ENCODE results near the gene HS3ST4.

HS3ST4 gene

GRCh38 chr16:25897702-25898101, 205.9 kb downstream of the HS3ST4 start:
- no peak for DNase-seq

GRCh38 chr16:25905810-25906209, 214.1 kb downstream of the HS3ST4 start:
- DNase-seq: no peak

- no peak for DNase-seq
These were observed 219.2 kb downstream of the HS3ST4 start for GRCh38 chr16:25910971-25911370.

- DNase-seq: no peak
These were observed 220.6 kb downstream of the HS3ST4 start for GRCh38 chr16:25912321-25912720.

GRCh38 chr16:25914357-25914962, 222.7 kb downstream of the HS3ST4 start:
- no peak for DNase-seq

- DNase-seq: no peak
These were observed 224.3 kb downstream of the HS3ST4 start for GRCh38 chr16:25916037-25916436.

- peak; percentile 24 for DNase-seq
These were observed 230.7 kb downstream of the HS3ST4 start for GRCh38 chr16:25922438-25922837.

GRCh38 chr16:25925421-25925820, 233.7 kb downstream of the HS3ST4 start:
- DNase-seq: no peak

- no peak for DNase-seq
These were observed 239.8 kb downstream of the HS3ST4 start for GRCh38 chr16:25931473-25932035.

- DNase-seq: no peak
These were observed 250.2 kb downstream of the HS3ST4 start for GRCh38 chr16:25941800-25942499.

GRCh38 chr16:25950586-25951281, 259.0 kb downstream of the HS3ST4 start:
- DNase-seq: peak; percentile 2

GRCh38 chr16:25951999-25952398, 260.2 kb downstream of the HS3ST4 start:
- DNase-seq: no peak

- no peak for DNase-seq
These were observed 261.2 kb downstream of the HS3ST4 start for GRCh38 chr16:25952983-25953382.

GRCh38 chr16:25957707-25958106, 265.9 kb downstream of the HS3ST4 start:
- no peak for DNase-seq

- DNase-seq: no peak
These were observed 267.5 kb downstream of the HS3ST4 start for GRCh38 chr16:25959221-25959620.

GRCh38 chr16:25966172-25967097, 274.7 kb downstream of the HS3ST4 start:
- DNase-seq: no peak

- DNase-seq: no peak
These were observed 285.4 kb downstream of the HS3ST4 start for GRCh38 chr16:25977121-25977520.

- DNase-seq: no peak
These were observed 286.5 kb downstream of the HS3ST4 start for GRCh38 chr16:25978218-25978617.

- DNase-seq: peak; percentile 70
These were observed 296.3 kb downstream of the HS3ST4 start for GRCh38 chr16:25988084-25988483.

GRCh38 chr16:25988882-25989281, 297.1 kb downstream of the HS3ST4 start:
- no peak for DNase-seq

- no peak for DNase-seq
These were observed 304.3 kb downstream of the HS3ST4 start for GRCh38 chr16:25996052-25996451.

GRCh38 chr16:26005336-26005735, 313.6 kb downstream of the HS3ST4 start:
- DNase-seq: no peak

GRCh38 chr16:26012376-26012775, 320.6 kb downstream of the HS3ST4 start:
- no peak for DNase-seq
